SK-N-SH (cell line): Measurements from ENCODE around the gene FYN. TPM values are rescaled to one million over a fixed set of nuclear protein-coding genes. Genes with fewer than 3 reads are reported as not detected.

Experiments used
- CTCF ChIA-PET: fragments of 300-600, 350-600 bp; formaldehyde crosslinking; extraction: SDS; loops from one replicate; lab custom pipeline; 2021; lab: Yijun Ruan, JAX
- POLR2A ChIA-PET: fragments of 350-600 bp; sonication (Branson Sonifier 250); formaldehyde crosslinking; extraction: SDS; loops from one replicate; lab custom pipeline; 2020; ENCODE audit warnings: antibody characterized with exemption, inconsistent platforms; lab: Yijun Ruan, JAX
- DNase-seq: peaks from one replicate; pipeline ENCODE4 v3.0.0; 2012
- H2AFZ ChIP-seq: fragments of 200-600 bp; sonication (generic); 2 replicates; pipeline ENCODE4 v1.8.1; 2016; ENCODE audit warnings: antibody characterized with exemption, mild to moderate bottlenecking, low read depth
- H3F3A ChIP-seq: fragments of 200-600 bp; sonication (generic); replicated peaks from 2 replicates; pipeline ENCODE3; 2016; ENCODE audit warnings: antibody characterized with exemption, mild to moderate bottlenecking; ENCODE audit not compliant: insufficient read depth
- H3K27ac ChIP-seq, 2 experiments: fragments of 200-500 bp in 1 of 2; fragments of 200-600 bp in 1 of 2; sonication (Bioruptor generic) in 1 of 2; sonication (generic), shearing (Covaris generic) in 1 of 2; 2 replicates each; pipeline versions ENCODE4 v1.5.1 to v1.6.1; 2014 to 2016; ENCODE audit warnings: low read depth in 2 of 2, inconsistent platforms in 1 of 2, low read length in 1 of 2, mild to moderate bottlenecking in 1 of 2, mixed read lengths in 1 of 2
- H3K27me3 ChIP-seq: fragments of 200-600 bp; sonication (generic), shearing (Covaris generic); 2 replicates; pipeline ENCODE4 v1.6.1; 2016; ENCODE audit warnings: mixed run types; ENCODE audit not compliant: insufficient read depth
- H3K36me3 ChIP-seq, 2 experiments: fragments of 200-500 bp in 1 of 2; fragments of 200-600 bp in 1 of 2; sonication (Bioruptor generic) in 1 of 2; sonication (generic) in 1 of 2; replicated peaks in 1 of 2; 2 replicates each; pipeline versions ENCODE3 to v1.5.1; 2014 to 2016; ENCODE audit warnings: low read length in 1 of 2, mild to moderate bottlenecking in 1 of 2; ENCODE audit not compliant: insufficient read depth in 2 of 2, control insufficient read depth in 1 of 2
- H3K4me1 ChIP-seq, 2 experiments: fragments of 200-500 bp in 1 of 2; fragments of 200-600 bp in 1 of 2; sonication (Bioruptor generic) in 1 of 2; sonication (generic), shearing (Covaris generic) in 1 of 2; 2 replicates each; pipeline versions ENCODE4 v1.5.1 to v1.6.1; 2014 to 2016; ENCODE audit warnings: low read depth in 1 of 2, low read length in 1 of 2, mixed run types in 1 of 2; ENCODE audit not compliant: insufficient read depth in 2 of 2, control insufficient read depth in 1 of 2
- H3K4me2 ChIP-seq: fragments of 200-600 bp; sonication (generic), shearing (Covaris generic); 2 replicates; pipeline ENCODE4 v1.6.1; 2017; ENCODE audit warnings: mixed run types
- H3K4me3 ChIP-seq, 2 experiments: fragments of 200-500 bp in 1 of 2; fragments of 200-600 bp in 1 of 2; sonication (Bioruptor generic) in 1 of 2; sonication (generic), shearing (Covaris generic) in 1 of 2; 2 replicates each; pipeline versions ENCODE4 v1.5.1 to v1.8.1; 2014 to 2016; ENCODE audit warnings: low read depth in 2 of 2, inconsistent platforms in 1 of 2, low read length in 1 of 2, mild to moderate bottlenecking in 1 of 2, mixed read lengths in 1 of 2, moderate library complexity in 1 of 2
- H3K79me2 ChIP-seq: fragments of 200-600 bp; sonication (generic); 2 replicates; pipeline ENCODE4 v1.8.1; 2017; ENCODE audit warnings: mild to moderate bottlenecking; ENCODE audit not compliant: insufficient read depth
- H3K9ac ChIP-seq: fragments of 200-600 bp; sonication (generic); 2 replicates; pipeline ENCODE4 v1.6.1; 2017; ENCODE audit warnings: mixed run types
- H3K9me2 ChIP-seq: fragments of 200-600 bp; sonication (generic); 2 replicates; pipeline ENCODE4 v1.6.1; 2017; ENCODE audit warnings: mixed run types
- H3K9me3 ChIP-seq: fragments of 200-600 bp; sonication (generic); 2 replicates; pipeline ENCODE4 v1.6.1; 2017; ENCODE audit warnings: mixed run types, mild to moderate bottlenecking, moderate library complexity
- H4K20me1 ChIP-seq: fragments of 200-600 bp; sonication (generic); 2 replicates; pipeline ENCODE4 v1.6.1; 2017; ENCODE audit warnings: mild to moderate bottlenecking, mixed run types; ENCODE audit not compliant: insufficient read depth
- CTCF ChIP-seq: fragments of 200-600 bp; sonication (generic); IDR thresholded peaks from 2 replicates; pipeline ENCODE4 v1.6.1; 2017; ENCODE audit warnings: antibody characterized with exemption, mild to moderate bottlenecking, moderate library complexity
- EZH2phosphoT487 ChIP-seq: fragments of 200-600 bp; sonication (generic); IDR thresholded peaks from 2 replicates; pipeline ENCODE4 v1.6.1; 2017; ENCODE audit warnings: low read depth, mixed run types, mild to moderate bottlenecking, antibody characterized with exemption, moderate library complexity, borderline replicate concordance
- FOSL2 ChIP-seq: IDR thresholded peaks from 2 replicates; pipeline ENCODE4 v1.4.0; 2012; ENCODE audit warnings: low read depth, mild to moderate bottlenecking, moderate library complexity, borderline replicate concordance
- FOXM1 ChIP-seq: IDR thresholded peaks from 2 replicates; pipeline ENCODE4 v1.4.0; 2012; ENCODE audit warnings: low read depth, mild to moderate bottlenecking
- GABPA ChIP-seq: IDR thresholded peaks from 2 replicates; pipeline ENCODE4 v1.4.0; 2012; ENCODE audit warnings: low read depth, mild to moderate bottlenecking
- GATA2 ChIP-seq: sonication (generic); formaldehyde crosslinking; IDR thresholded peaks from 2 replicates; pipeline ENCODE4 v1.5.0; 2020; ENCODE audit warnings: mild to moderate bottlenecking, missing genetic modification reagents
- MEF2A ChIP-seq: IDR thresholded peaks from 2 replicates; pipeline ENCODE4 v1.4.0; 2012; ENCODE audit warnings: low read depth, borderline replicate concordance
- MXI1 ChIP-seq: IDR thresholded peaks from 2 replicates; pipeline ENCODE4 v1.6.1; 2012; ENCODE audit warnings: mild to moderate bottlenecking, low read depth, low read length, improper control_type of control experiment
- NFIC ChIP-seq: IDR thresholded peaks from 2 replicates; pipeline ENCODE4 v1.4.0; 2012; ENCODE audit warnings: borderline replicate concordance
- NRF1 ChIP-seq: IDR thresholded peaks from 2 replicates; pipeline ENCODE4 v1.6.1; 2012; ENCODE audit warnings: low read depth, mild to moderate bottlenecking, low read length
- PBX3 ChIP-seq: IDR thresholded peaks from 2 replicates; pipeline ENCODE4; 2012
- POLR2AphosphoS5 ChIP-seq: IDR thresholded peaks from 2 replicates; pipeline ENCODE4 v1.6.1; 2012; ENCODE audit warnings: low read depth, low read length
- RAD21 ChIP-seq: IDR thresholded peaks from 2 replicates; pipeline ENCODE4 v1.6.1; 2012; ENCODE audit warnings: mild to moderate bottlenecking, low read length
- RFX5 ChIP-seq: IDR thresholded peaks from 2 replicates; pipeline ENCODE4 v1.6.1; 2012; ENCODE audit warnings: mild to moderate bottlenecking, improper control_type of control experiment, low read length
- RXRA ChIP-seq: IDR thresholded peaks from 2 replicates; pipeline ENCODE4 v1.4.0; 2012; ENCODE audit warnings: low read depth, mild to moderate bottlenecking, borderline replicate concordance
- SIN3A ChIP-seq: IDR thresholded peaks from 2 replicates; pipeline ENCODE4 v1.6.1; 2012; ENCODE audit warnings: low read depth, mild to moderate bottlenecking, low read length, moderate library complexity, borderline replicate concordance
- SMC3 ChIP-seq: IDR thresholded peaks from 2 replicates; pipeline ENCODE4 v1.6.1; 2012; ENCODE audit warnings: low read depth, low read length, improper control_type of control experiment
- TAF1 ChIP-seq: IDR thresholded peaks from 2 replicates; pipeline ENCODE4 v1.6.1; 2012; ENCODE audit warnings: low read depth, mild to moderate bottlenecking, low read length, moderate library complexity, borderline replicate concordance
- TEAD4 ChIP-seq: IDR thresholded peaks from 2 replicates; pipeline ENCODE4 v1.4.0; 2012; ENCODE audit warnings: mild to moderate bottlenecking, borderline replicate concordance; ENCODE audit not compliant: insufficient read depth
- USF2 ChIP-seq: fragments of 150-350 bp; IDR thresholded peaks from 2 replicates; pipeline ENCODE4 v1.6.1; 2017; ENCODE audit warnings: antibody characterized with exemption, low read length, low read depth, borderline replicate concordance
- WGBS: methylation state at CpG from one replicate; pipeline ENCODE4 v1.1.6; 2017; ENCODE audit warnings: low lambda C conversion rate; 5-methylcytosine and 5-hydroxymethylcytosine counted together
- polyA plus RNA-seq, 3 experiments: library from polyadenylated mRNA; depleted of rRNA; stranded (reverse); fragments of >200 nt; gene quantifications; 2 replicates each; pipeline ENCODE4 v1.2.3, GENCODE V29; 2012

The FYN gene
- polyA plus RNA-seq, 1 of the 3 experiments (the other 2 are of a cell fraction): 31.0 TPM

GRCh38 chr6:111706841-111707391 is 166.3 kb downstream of the FYN start:
- Histone ChIP-seq H2AFZ (no peak overlapping the region), H3K79me2 (no peaks in the 10 kb centered on the region), H3K4me3 (no peak overlapping the region), H3K4me1 (peaks cover 5 to 22% of the 10 kb centered on the region in 2 experiments; a peak in 2 of 4 replicates), H3K4me2 (no peak overlapping the region), H3K27ac (no peak overlapping the region), H3K36me3 (peaks cover 10 to 13% of the 10 kb centered on the region in 2 experiments), H3K9ac (no peak overlapping the region), H3K9me3 (no peaks in the 10 kb centered on the region), H4K20me1 (no peaks in the 10 kb centered on the region), H3F3A (no peaks in the 10 kb centered on the region), H3K9me2 (no peaks in the 10 kb centered on the region), H3K27me3 (no peaks in the 10 kb centered on the region)
- TF ChIP-seq CTCF (no peak), RAD21 (no peak), POLR2AphosphoS5 (no peak), RFX5 (no peak), NRF1 (no peak), SIN3A (no peak)
- ChIA-PET CTCF (interaction anchor here (1.4 kb wide), 1 partner anchor 322 kb away, joined by 3 read pairs; no protein-coding TSS in a partner anchor), POLR2A (no interaction called here)
- DNase-seq: no peak
- WGBS: 89% methylated on average over 2 of the region's 2 CpGs

- 89% methylated on average over 7 of the region's 7 CpGs for WGBS
- CTCF ChIA-PET: interaction anchor here (0.8 to 4.1 kb wide), 6 partner anchors 11 to 341 kb away, joined by 3 to 14 read pairs (median 5); no protein-coding TSS in a partner anchor
- TF ChIP-seq USF2: no peak
- no peak for TF ChIP-seq GABPA
- TF ChIP-seq NFIC: no peak
- TF ChIP-seq POLR2AphosphoS5: no peak
- no peak for TF ChIP-seq MXI1
- no peak for TF ChIP-seq SMC3
- no peak for TF ChIP-seq CTCF
- TF ChIP-seq TEAD4: no peak
- TF ChIP-seq MEF2A: no peak
- no peak for TF ChIP-seq RXRA
- no peak for TF ChIP-seq FOXM1
- no peak for TF ChIP-seq FOSL2
- TF ChIP-seq EZH2phosphoT487: no peak
- TF ChIP-seq SIN3A: no peak
- TF ChIP-seq RAD21: no peak
- no peak for TF ChIP-seq GATA2 (CRISPR knock-in tag)
- TF ChIP-seq TAF1: no peak
- no peak for TF ChIP-seq PBX3
- no peak for TF ChIP-seq RFX5
Measured at GRCh38 chr6:111703723-111704122, 169.5 kb downstream of the FYN start.

More at GRCh38 chr6:111703723-111704122, 169.5 kb downstream of the FYN start:
- Histone ChIP-seq H3K27me3 (no peaks in the 10 kb centered on the region), H3F3A (no peaks in the 10 kb centered on the region), H3K4me1 (peaks cover 0 to under 1% of the 10 kb centered on the region in 2 experiments; a peak in 1 of 4 replicates), H3K9me2 (no peaks in the 10 kb centered on the region), H3K36me3 (peaks cover 13 to 18% of the 10 kb centered on the region in 2 experiments), H4K20me1 (no peaks in the 10 kb centered on the region), H3K27ac (no peak overlapping the region), H3K4me3 (no peak overlapping the region), H3K4me2 (no peak overlapping the region), H3K9ac (no peak overlapping the region), H3K79me2 (no peaks in the 10 kb centered on the region), H3K9me3 (no peaks in the 10 kb centered on the region), H2AFZ (no peak overlapping the region)
- no peak for DNase-seq
- POLR2A ChIA-PET: no interaction called here
